ENCODE measurements around the gene CFHR5.

DNA sequence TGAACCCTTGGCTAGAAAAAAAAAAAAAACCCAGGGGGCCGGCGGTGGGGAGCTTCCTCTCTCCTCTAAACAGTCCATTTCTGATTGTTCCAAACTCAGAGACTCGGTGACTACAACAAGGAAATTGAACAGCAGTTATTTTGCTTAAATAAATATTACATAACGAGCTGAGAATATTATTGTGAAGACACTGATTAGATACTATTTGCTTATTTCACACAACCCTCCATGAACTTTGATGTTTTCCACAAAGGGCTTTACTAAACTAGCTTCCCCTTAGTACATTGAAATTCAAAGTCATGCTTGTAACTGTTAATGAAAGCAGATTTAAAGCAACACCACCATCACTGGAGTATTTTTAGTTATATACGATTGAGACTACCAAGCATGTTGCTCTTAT lies at the start of gene CFHR5:
- TF ChIP-seq FOXP1 (CRISPR knock-in tag; IDR thresholded peaks at IDR 0.05; ENCODE audit: borderline replicate concordance) = no peak
- no peak for TF ChIP-seq ZNF317 (CRISPR knock-in tag; IDR thresholded peaks at IDR 0.05; ENCODE audit: borderline replicate concordance, low read depth)
- no peak for TF ChIP-seq CTCF (IDR thresholded peaks at IDR 0.05)
- no peak for TF ChIP-seq MAX (CRISPR knock-in tag; IDR thresholded peaks at IDR 0.05)
- no peak for TF ChIP-seq FOXJ3 (CRISPR knock-in tag; IDR thresholded peaks at IDR 0.05; ENCODE audit: borderline replicate concordance)

Measured in WTC11 (cell line).